ENCODE results near the gene NOS1AP.
"Not testable (repeated sequence)": the region's sequence is repeated elsewhere in the genome, so short reads cannot be mapped to it uniquely, and the experiment has no call there.

The NOS1AP gene

DNA sequence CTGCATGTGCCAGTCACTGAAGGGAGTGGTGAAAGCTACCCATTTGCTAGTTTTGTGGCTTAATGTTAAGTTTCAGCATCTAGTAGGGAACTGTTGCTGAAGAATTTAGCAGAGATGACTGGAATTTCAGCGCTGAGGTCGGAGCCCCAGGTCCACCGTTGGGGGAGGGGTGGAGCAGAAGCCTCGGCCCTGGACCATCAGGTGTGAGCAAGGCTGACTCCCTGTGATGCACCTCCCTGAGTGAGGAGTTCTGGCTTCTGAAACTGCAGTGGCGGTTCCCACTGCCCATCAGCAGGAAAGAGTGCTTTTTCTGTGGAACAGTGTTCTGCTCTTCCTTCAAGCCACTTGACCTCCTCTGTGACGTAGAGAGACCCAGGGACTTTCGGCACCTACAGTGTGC lies 1.3 kb downstream of the NOS1AP start:
- peaks cover 40% of the 10 kb centered on the region for H3K27me3 Mint-ChIP-seq
- ATAC-seq = no peak
- no peaks in the 10 kb centered on the region for H3K36me3 Mint-ChIP-seq
- no peak overlapping the region for H3K4me3 Mint-ChIP-seq
- no peak overlapping the region for H3K27ac Mint-ChIP-seq
- H3K9me3 Mint-ChIP-seq = no peaks in the 10 kb centered on the region
- peaks cover 10% of the 10 kb centered on the region for H3K4me1 Mint-ChIP-seq

DNA sequence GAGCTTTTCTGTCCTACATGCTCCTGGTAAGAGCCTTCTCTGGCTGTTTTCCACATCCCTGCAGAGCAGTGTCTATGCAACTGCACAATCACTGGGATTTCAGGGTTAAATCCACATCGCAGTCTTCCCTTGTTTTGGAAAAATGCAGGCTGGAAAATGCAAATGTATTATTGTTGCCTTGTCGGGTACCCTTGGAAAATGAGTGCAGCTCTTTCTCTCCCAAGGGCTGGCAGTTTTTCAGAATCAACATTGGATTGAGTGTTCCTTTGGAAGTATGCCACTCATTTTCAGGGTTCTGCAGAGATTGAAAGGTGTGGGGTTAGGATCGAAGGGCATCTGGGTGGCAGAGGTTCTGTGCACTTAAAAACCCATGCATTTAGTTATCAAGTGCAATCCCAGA lies 3.2 kb downstream of the NOS1AP start:
- Mint-ChIP-seq H3K27me3 (peaks cover 47% of the 10 kb centered on the region), H3K36me3 (no peaks in the 10 kb centered on the region), H3K27ac (no peak overlapping the region), H3K4me3 (no peak overlapping the region), H3K9me3 (no peaks in the 10 kb centered on the region), H3K4me1 (peaks cover 10% of the 10 kb centered on the region)
- no peak for ATAC-seq

DNA sequence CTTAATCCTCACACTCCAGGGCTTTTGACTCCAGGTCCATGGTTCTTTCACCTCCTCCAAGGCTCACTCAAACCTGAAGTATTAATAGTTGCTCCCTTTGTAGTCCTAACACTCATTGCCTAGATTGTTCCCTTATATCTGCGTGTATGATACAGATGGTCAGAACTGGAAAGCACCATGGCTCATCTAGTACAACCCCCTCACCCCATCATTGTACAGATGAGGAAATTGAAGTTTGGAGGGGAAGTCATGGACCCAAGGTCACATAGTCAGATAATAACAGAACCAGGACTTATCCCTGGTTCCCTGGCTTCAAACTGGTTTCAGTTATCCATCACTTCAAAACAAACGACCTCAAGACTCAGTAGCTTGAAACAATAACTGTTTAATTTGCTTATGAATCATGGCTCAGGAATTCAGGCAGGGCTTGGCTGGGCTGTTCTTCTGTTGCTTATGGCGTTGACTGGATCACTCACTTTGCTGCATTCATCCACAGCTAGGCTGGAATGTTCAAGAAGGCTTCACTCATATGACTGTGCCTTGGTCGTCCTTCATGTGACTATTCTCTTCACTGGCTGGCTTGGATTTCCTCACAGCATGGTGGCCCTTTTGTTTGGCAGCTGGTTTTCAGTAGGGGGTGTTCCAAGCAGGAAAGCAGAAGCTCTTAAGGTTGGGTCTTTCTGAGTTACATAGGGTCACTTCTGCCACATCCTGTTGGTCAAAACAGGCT lies 5.0 kb downstream of the NOS1AP start:
- Mint-ChIP-seq H3K4me1 (peaks cover 10% of the 10 kb centered on the region), H3K4me3 (no peak overlapping the region), H3K9me3 (no peaks in the 10 kb centered on the region), H3K27ac (no peak overlapping the region), H3K27me3 (peaks cover 54% of the 10 kb centered on the region), H3K36me3 (no peaks in the 10 kb centered on the region)
- ATAC-seq = no peak

DNA sequence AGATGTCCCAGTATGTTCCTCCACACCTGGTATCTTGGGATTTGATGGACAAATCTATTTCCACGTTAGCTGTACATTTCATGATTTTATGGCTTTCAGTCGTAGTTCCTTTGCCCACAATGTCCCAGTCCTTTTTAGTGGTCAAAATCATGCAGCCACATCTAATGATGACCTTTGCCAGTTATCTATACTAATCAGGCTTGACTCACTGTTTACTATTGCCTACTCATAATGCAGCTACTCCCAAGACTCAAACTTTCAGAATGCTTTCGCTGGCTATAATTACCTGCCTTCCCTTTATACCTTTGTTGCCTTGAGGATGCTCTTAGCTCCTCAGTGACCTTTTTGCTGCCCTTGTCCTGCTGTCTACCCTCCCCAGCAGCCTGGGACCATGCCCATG lies 6.4 kb downstream of the NOS1AP start:
- H3K4me1 Mint-ChIP-seq = no peaks in the 10 kb centered on the region
- H3K27ac Mint-ChIP-seq = no peak overlapping the region
- no peaks in the 10 kb centered on the region for H3K9me3 Mint-ChIP-seq
- H3K27me3 Mint-ChIP-seq = peaks cover 41% of the 10 kb centered on the region
- H3K36me3 Mint-ChIP-seq = no peaks in the 10 kb centered on the region
- H3K4me3 Mint-ChIP-seq = no peak overlapping the region
- ATAC-seq = no peak

DNA sequence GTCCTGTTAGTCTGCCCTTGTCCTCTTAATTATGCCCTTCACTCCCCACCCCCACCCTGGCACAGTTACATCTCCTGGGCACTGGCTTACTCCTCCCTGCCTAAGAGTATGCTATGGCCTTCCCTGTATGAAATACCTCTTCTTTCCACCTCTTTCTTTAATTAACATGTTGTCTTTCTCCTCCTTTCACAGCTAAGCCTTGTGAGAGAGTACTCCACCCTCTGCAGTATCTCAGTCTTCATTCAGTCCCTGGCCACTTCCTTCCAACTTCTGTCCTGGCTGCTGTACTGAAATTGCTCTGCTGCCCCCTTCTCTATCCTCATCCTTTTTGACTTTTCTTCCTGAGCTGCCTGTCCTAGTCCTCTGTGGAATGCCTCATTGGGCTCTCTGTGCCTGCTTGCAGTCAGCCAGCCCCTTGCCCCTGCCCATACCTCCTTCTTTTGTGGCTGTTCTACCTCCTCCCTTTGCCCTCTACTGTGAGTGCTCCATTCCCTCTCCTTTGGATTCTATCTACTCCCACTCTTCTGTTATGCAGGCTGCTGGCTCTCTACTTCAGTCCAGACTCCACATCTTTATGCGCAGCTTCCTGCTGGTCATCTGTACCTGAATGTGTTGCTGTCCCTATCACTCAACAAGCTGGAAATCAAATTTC lies 8.3 kb downstream of the NOS1AP start:
- H3K9me3 Mint-ChIP-seq = no peaks in the 10 kb centered on the region
- no peak overlapping the region for H3K4me3 Mint-ChIP-seq
- ATAC-seq = no peak
- no peak overlapping the region for H3K27ac Mint-ChIP-seq
- H3K36me3 Mint-ChIP-seq = no peaks in the 10 kb centered on the region
- H3K27me3 Mint-ChIP-seq = peaks cover 23% of the 10 kb centered on the region
- no peaks in the 10 kb centered on the region for H3K4me1 Mint-ChIP-seq

DNA sequence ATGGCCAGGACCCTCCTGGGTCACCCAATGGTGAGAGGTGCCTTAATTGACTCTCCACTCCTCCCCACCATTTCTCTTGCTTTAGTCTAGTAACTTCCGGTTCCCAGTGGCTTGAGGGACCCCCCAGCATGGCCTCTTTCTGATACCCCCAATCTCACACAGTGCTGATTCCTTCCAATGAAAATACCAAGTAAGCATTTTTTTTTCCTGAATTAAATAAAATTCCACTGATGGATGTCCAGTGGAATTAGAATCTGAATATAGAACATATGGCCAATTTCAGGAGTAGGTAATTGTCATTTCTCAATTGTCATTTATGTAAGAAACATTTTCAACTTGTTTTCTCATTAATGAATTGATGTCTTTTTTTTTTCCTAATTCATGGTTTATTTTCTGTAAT lies 9.5 kb downstream of the NOS1AP start:
- no peak for ATAC-seq
- Mint-ChIP-seq H3K4me1 (no peaks in the 10 kb centered on the region), H3K4me3 (no peak overlapping the region), H3K27me3 (peaks cover 28% of the 10 kb centered on the region), H3K27ac (no peak overlapping the region), H3K36me3 (no peaks in the 10 kb centered on the region), H3K9me3 (no peaks in the 10 kb centered on the region)

DNA sequence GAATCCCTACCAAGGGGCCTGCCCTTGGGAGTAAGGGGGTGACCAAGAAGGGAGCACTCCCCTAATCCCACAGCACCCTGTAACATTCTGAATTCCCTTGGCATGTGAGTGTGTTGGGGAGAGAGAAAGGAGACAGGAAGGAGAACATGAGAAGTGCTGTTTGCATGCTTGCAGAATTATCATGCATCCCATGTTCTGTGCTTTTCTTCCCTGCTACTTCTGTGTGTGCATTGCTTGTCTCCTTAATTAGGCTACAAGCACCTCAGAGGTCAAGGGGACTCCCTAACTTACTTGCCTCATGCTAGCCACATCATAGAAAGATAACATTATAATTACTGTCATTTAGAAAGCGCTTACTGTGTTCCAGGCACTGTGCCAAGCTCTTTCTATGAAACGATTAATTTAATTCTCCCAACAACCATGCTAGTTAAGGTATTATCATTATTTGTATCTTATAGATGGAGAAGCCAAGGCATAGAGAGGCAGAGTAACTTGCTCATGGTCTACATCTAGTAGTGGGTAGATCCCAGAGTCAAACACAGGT lies 11.1 kb downstream of the NOS1AP start:
- Mint-ChIP-seq H3K27ac (no peak overlapping the region), H3K4me3 (no peak overlapping the region), H3K36me3 (no peaks in the 10 kb centered on the region), H3K9me3 (no peaks in the 10 kb centered on the region), H3K27me3 (peaks cover 43% of the 10 kb centered on the region), H3K4me1 (no peaks in the 10 kb centered on the region)
- ATAC-seq = no peak

DNA sequence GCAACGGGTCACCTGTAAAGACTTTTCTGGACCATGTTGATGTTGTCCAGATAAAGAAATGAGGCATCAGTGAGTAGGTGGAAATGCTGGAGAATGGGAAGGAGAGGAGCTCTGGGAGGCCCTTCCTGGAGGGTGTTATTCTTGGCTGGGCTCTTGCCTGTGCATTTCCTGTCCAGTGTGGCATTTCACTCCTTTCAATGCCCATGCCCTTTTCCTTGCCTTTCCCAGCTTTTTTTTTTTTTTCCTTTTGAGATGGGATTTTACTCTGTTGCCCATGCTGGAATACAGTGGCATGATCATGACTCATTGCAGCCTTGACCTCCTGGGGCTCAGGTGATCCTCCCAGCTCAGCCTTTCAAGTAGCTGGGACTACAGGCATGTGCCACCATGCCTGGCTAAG lies 11.8 kb downstream of the NOS1AP start:
- no peaks in the 10 kb centered on the region for H3K4me1 Mint-ChIP-seq

DNA sequence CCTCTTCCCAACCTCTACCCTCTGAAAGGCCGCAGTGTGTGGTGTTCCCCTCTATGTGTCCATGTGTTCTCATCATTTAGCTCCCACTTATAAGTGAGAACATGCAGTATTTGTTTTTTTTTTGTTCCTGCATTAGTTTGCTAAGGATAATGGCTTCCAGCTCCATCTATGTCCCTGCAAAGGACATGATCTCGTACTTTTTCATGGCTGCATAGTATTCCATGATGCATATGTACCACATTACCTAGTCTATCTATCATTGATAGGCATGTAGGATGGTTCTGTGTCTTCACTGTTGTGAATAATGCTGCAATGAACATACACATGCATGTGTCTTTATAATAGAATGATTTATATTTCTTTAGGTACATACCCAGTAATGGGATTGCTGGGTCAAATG lies 12.6 kb downstream of the NOS1AP start:
- H3K36me3 Mint-ChIP-seq, H3K4me3 Mint-ChIP-seq, H3K4me1 Mint-ChIP-seq, H3K9me3 Mint-ChIP-seq, H3K27ac Mint-ChIP-seq, ATAC-seq: not testable (repeated sequence)
- H3K27me3 Mint-ChIP-seq = peaks cover 48% of the 10 kb centered on the region

More for the DNA sequence above, 11.8 kb downstream of the NOS1AP start:
- H3K36me3 Mint-ChIP-seq = no peaks in the 10 kb centered on the region
- H3K27me3 Mint-ChIP-seq = peaks cover 49% of the 10 kb centered on the region
- no peak overlapping the region for H3K4me3 Mint-ChIP-seq
- no peaks in the 10 kb centered on the region for H3K9me3 Mint-ChIP-seq
- no peak overlapping the region for H3K27ac Mint-ChIP-seq
- no peak for ATAC-seq

DNA sequence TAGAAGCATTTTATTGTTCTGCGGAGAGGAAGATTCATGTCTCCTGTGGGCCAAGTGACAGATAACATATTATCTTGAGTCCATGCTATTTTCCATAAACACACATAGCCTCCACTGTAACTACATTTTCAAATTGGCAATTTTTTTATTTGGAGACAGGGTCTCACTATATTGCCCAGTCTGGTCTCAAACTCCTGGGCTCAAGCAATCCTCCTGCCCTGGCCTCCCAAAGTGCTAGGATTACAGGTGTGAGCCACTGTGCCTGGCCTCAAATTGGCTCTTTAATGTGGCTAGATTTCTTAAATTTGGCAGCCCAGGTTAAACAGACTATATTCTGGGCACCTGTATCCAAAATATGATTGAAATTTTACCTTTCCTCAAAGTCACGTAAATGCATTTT lies 13.8 kb downstream of the NOS1AP start:
- Mint-ChIP-seq H3K27ac (no peak overlapping the region), H3K4me1 (no peaks in the 10 kb centered on the region), H3K4me3 (no peak overlapping the region), H3K9me3 (no peaks in the 10 kb centered on the region), H3K27me3 (peaks cover 36% of the 10 kb centered on the region), H3K36me3 (no peaks in the 10 kb centered on the region)
- ATAC-seq = no peak

DNA sequence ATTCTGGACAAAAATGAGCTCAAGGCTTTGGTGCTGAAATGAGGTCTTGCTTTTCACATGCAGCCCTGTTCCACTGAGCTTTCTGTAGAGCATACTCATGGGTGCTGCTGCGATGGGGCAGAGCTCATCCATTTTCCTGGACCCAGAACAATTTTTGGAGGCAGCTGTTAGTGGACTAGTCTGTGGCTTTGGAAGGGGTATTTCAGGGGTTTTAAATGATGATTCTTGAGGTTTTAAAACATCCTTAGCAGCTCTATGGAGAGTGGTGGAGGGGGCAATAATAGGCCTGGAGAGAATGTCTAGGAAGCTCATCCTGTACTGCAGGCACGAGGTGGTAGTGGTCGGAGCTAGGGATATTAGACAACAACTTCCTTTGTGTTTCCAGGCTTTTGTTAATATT lies 16.5 kb downstream of the NOS1AP start:
- Mint-ChIP-seq H3K4me3 (no peak overlapping the region), H3K4me1 (no peaks in the 10 kb centered on the region), H3K9me3 (no peaks in the 10 kb centered on the region), H3K27me3 (peaks cover 25% of the 10 kb centered on the region), H3K27ac (no peak overlapping the region), H3K36me3 (no peaks in the 10 kb centered on the region)
- ATAC-seq = no peak

DNA sequence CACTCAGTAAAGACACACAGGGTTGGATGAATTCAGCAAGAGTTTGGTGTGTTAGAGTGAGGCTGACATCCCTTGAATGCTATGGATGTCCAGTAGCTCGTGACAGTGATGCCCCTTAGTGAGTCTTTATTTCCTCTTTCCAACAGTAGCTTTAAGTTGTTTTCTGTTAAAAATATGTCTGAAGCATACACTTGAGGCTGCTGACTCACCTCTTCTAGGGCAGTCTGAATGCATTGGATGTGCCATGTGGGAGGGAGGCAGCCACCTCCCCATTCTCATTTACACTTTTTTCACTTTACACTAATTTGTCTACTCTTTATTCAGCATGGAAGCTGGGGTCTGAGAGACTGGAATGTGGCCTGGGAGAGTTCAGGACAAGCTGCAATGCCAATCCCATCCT lies 17.6 kb downstream of the NOS1AP start:
- Mint-ChIP-seq H3K27ac (no peak overlapping the region), H3K36me3 (no peaks in the 10 kb centered on the region), H3K4me1 (no peaks in the 10 kb centered on the region), H3K9me3 (no peaks in the 10 kb centered on the region), H3K4me3 (no peak overlapping the region), H3K27me3 (peaks cover 25% of the 10 kb centered on the region)
- ATAC-seq = no peak

DNA sequence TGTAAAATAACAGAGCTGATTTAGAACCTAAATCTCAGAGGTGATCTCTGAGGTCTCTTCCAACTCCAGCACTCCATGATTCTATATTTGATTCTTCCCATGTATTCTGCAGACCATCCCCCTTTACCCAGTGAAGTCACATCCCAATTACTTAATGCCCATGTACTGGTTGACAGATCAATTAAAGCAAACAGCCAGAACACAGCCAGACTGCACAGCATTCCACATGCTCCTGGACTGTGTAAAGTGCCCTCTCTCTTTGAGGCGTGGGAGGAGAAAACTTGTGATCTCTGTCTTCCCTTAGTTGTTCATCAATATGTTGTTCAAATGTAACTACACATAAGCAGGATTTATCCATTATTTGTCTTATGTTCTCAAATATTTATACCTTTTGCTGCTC lies 18.1 kb downstream of the NOS1AP start:
- no peak for ATAC-seq
- peaks cover 25% of the 10 kb centered on the region for H3K27me3 Mint-ChIP-seq
- H3K36me3 Mint-ChIP-seq = no peaks in the 10 kb centered on the region
- no peaks in the 10 kb centered on the region for H3K9me3 Mint-ChIP-seq
- no peak overlapping the region for H3K4me3 Mint-ChIP-seq
- no peaks in the 10 kb centered on the region for H3K4me1 Mint-ChIP-seq
- no peak overlapping the region for H3K27ac Mint-ChIP-seq

DNA sequence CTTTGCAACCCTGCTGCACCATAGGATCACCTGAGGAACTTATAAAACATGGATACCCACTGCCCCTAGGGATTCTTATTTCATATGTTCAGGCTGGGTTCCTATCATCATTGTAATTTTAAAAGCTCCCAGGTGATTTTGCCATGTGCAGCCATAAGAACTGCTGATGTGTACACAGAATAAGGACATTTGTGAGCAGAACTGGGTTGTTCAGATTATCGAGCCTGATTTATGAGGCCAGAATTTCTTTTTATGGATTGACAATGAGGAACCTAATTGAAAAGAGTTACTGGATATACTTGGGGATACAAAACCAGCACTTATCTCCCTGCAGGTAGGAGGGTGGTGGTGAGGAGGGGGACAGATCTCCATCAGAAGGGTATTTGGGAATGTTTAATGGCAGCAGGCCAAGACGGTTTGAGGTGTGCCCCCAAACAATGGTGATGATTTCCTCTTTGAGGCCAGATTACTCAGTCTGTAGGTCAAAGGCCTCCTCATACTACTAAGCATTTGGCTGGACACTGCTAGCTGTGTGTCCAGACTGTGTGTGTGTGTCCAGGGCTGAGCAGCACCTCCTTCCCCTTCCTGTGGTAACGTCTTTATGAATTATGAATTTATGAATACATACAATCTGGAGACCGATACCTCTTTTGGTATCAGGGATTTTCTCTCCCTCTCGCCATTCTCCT lies 18.9 kb downstream of the NOS1AP start:
- H3K36me3 Mint-ChIP-seq = no peaks in the 10 kb centered on the region
- H3K27me3 Mint-ChIP-seq = peaks cover 25% of the 10 kb centered on the region
- no peak overlapping the region for H3K4me3 Mint-ChIP-seq

DNA sequence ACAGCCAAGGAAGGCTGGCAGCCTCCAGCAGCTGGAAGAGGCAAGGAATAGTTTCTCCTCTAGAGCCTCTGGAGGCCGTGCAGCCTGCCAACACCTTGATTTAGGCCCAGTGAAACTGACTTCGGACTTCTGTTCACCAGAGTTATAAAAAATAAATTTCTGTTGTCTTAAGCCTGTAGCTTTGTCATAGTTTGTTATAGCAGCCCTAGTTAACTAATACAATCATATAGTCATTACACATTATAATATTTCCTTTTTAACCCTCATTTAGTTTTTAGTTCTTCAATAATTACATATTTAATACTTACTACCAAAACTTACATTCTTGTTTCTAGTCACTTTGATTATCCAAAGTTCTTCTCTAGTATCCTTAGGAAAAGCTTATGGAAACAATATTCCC lies 20.3 kb downstream of the NOS1AP start:
- no peaks in the 10 kb centered on the region for H3K9me3 Mint-ChIP-seq
- H3K27ac Mint-ChIP-seq = no peak overlapping the region
- H3K27me3 Mint-ChIP-seq = peaks cover 16% of the 10 kb centered on the region
- no peak overlapping the region for H3K4me3 Mint-ChIP-seq
- no peak for ATAC-seq
- no peaks in the 10 kb centered on the region for H3K36me3 Mint-ChIP-seq
- H3K4me1 Mint-ChIP-seq = no peaks in the 10 kb centered on the region

More for the DNA sequence above, 18.9 kb downstream of the NOS1AP start:
- no peak overlapping the region for H3K27ac Mint-ChIP-seq
- H3K9me3 Mint-ChIP-seq = no peaks in the 10 kb centered on the region
- H3K4me1 Mint-ChIP-seq = no peaks in the 10 kb centered on the region
- no peak for ATAC-seq

DNA sequence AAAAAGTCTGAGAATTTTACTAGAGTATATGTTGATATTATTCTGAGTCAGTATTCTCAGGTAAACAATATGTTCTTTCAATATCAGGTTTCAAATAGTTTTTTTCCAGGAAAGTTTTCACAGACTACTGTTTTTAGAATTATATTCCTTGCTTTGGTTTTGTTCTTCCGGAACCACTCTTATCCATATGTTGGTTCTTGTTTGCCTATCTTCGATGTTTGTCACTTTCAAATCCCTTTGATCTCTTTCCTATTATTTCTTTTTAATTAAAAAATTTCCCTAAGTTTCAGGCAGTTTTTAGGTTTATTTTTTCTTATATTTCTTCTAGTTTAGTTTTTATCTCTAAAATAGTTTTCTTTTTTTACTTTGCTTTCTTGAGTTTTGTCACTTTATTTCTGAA lies 20.9 kb downstream of the NOS1AP start:
- no peaks in the 10 kb centered on the region for H3K9me3 Mint-ChIP-seq
- no peak overlapping the region for H3K4me3 Mint-ChIP-seq
- H3K27me3 Mint-ChIP-seq = peaks cover 15% of the 10 kb centered on the region
- H3K36me3 Mint-ChIP-seq = no peaks in the 10 kb centered on the region
- no peak overlapping the region for H3K27ac Mint-ChIP-seq
- no peak for ATAC-seq
- no peaks in the 10 kb centered on the region for H3K4me1 Mint-ChIP-seq

All from stimulated activated memory B cell treated with anti-CD40 and anti-IgM and Interleukin-4, amounts not matched to agents 10 μg/mL and 1 μg/mL and 100 μg/mL, for 72 hours (primary cell).